ELF-1 (cell line): Measurements from ENCODE around the gene DUSP9.
"Not testable (repeated sequence)": the region's sequence is repeated elsewhere in the genome, so short reads cannot be mapped to it uniquely, and the experiment has no call there.

ENCODE experiments used
- DNase-seq: peaks from one replicate; pipeline ENCODE4 v3.0.0-alpha.2; 2016; ENCODE audit warnings: low read depth, low spot score

Gene DUSP9

DNA sequence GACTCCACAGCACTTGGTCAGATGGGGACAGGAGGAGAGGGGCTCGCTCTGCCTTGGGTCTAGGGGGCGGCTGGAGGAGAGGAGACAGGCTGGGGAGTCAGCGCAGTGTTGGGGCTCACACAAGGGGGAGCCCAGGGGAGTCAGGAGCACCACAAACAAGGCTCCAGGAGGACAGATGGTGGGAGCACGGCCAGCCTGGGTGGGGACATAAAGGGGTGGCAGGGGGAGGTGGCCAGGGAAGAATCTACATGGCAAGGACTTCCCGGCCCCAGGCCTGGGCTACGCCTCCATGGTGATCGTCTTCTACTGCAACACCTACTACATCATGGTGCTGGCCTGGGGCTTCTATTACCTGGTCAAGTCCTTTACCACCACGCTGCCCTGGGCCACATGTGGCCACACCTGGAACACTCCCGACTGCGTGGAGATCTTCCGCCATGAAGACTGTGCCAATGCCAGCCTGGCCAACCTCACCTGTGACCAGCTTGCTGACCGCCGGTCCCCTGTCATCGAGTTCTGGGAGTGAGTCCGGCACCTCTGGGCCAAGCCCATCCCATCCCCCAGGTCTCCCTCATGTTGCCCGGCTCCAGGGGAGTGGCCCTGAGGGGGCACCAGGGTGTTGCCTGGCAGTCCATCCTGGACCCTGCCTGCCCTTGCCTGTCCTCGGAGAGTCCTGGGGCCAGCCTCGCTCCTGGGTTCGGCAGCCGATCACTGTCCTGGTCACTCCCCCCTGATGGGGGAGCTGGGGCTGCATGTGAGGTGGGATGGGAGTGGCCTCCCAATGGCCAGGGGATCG is 44.2 kb downstream of the DUSP9 start:
- not testable (repeated sequence) for DNase-seq

DNA sequence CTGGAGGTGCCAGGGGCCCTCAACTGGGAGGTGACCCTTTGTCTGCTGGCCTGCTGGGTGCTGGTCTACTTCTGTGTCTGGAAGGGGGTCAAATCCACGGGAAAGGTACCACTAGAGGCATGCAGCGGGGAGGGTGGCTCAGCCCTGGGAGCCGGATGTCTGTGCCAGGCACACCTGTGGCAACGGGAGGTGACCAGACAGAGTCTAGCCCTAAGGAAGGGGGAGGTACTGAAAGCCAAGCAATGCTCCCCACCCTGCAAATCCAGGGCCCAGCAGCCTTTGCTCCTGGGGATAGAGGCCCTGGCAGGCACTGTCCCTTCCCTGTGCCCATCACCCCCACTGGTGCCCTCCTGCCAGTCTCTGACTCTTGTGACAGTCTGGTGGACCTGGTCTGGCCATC is 45.0 kb downstream of the DUSP9 start:
- no peak for DNase-seq

DNA sequence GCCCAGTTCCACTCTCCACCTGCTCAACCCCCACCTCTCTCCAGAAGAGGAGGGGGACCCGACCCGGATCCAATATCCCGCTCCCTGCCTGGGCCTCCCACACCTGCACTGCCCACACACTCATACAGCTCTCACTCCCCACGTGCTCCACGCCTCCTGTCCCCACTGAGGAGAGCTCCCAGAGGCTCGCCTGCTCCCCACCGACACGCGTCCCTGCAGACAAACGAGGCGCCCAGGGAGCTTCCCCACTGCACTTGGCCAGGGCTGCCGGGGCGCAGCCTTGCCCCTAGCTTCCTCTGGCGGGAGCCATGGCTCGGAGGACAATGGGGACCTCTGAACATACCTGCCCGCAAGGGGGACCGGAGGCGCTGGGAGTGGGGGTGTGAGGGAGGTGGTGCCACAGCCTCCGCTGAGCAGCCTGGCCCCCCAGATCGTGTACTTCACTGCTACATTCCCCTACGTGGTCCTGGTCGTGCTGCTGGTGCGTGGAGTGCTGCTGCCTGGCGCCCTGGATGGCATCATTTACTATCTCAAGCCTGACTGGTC is 45.7 kb downstream of the DUSP9 start:
- no peak for DNase-seq

DNA sequence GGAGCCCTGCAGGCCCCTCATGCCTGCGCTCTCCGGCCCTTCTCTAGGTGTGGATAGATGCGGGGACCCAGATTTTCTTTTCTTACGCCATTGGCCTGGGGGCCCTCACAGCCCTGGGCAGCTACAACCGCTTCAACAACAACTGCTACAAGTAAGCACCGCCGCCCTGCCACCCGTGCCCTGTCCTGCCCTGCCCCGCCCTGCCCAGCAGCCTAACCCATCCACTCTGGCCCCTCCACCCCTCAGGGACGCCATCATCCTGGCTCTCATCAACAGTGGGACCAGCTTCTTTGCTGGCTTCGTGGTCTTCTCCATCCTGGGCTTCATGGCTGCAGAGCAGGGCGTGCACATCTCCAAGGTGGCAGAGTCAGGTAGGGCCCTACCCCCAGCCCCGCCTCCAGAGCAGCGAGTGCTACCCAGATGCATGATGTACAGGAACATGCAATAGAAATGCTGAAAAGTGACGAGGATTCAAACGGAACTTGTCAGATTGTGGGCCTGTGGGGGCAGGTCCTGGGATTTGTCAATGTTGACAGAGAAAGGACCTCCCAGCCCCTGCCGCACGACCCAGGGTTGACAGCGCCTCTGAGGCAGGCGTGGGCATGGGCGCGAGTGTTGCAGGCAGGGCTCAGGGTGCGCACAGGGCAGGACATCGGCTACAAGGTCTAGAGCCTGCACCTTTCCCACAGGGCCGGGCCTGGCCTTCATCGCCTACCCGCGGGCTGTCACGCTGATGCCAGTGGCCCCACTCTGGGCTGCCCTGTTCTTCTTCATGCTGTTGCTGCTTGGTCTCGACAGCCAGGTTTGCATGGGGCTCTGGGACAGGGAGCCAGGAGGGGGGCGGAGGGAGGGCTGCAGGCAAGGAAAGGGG is 46.4 kb downstream of the DUSP9 start:
- DNase-seq: no peak

DNA sequence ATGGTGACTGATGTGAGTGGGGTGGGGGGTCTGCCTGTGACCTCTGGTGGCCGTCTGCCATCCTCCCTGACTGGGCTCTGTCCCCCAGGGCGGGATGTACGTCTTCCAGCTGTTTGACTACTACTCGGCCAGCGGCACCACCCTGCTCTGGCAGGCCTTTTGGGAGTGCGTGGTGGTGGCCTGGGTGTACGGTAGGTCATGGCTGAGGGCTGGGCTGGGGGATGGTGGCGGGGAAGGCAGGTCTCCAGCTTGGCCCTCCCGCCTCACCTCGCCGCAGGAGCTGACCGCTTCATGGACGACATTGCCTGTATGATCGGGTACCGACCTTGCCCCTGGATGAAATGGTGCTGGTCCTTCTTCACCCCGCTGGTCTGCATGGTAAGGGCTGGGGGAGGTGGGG is 47.3 kb downstream of the DUSP9 start:
- not testable (repeated sequence) for DNase-seq

DNA sequence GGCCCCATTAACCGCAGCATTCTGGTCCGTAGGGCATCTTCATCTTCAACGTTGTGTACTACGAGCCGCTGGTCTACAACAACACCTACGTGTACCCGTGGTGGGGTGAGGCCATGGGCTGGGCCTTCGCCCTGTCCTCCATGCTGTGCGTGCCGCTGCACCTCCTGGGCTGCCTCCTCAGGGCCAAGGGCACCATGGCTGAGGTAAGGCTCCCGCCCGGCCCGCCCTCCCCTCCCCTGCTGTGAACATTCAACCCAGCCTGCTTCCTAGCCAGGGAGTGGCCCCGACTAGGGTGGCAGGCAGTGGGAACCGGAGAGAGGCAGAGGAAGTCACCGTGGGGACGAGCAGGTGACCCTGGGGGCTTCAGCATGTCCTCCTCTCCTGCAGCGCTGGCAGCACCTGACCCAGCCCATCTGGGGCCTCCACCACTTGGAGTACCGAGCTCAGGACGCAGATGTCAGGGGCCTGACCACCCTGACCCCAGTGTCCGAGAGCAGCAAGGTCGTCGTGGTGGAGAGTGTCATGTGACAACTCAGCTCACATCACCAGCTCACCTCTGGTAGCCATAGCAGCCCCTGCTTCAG is 47.8 kb downstream of the DUSP9 start:
- DNase-seq: no peak

DNA sequence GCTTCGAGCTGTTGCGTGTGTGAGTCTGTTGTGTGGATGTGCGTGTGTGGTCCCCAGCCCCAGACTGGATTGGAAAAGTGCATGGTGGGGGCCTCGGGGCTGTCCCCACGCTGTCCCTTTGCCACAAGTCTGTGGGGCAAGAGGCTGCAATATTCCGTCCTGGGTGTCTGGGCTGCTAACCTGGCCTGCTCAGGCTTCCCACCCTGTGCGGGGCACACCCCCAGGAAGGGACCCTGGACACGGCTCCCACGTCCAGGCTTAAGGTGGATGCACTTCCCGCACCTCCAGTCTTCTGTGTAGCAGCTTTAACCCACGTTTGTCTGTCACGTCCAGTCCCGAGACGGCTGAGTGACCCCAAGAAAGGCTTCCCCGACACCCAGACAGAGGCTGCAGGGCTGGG is 49.1 kb downstream of the DUSP9 start:
- no peak for DNase-seq

DNA sequence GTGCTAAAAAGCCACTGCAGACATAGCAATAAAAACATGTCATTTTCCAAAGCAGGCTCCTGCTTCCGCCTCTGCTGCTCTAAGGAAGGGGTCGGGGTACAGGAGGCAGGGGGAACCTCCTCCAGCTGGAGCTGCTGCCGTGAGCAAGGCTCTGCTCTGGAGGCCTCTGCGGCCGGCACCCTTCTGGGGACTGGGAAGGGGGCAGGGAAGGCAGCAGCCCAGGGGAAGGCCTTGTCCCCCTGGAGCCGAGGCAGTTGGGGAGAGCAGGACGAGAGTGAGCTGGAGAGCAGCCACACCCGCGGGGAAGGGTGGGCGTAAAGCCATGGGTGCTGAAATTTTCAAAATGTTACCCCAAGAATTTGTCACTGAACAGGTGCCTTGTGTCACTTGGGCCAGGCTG is 49.5 kb downstream of the DUSP9 start:
- not testable (repeated sequence) for DNase-seq

DNA sequence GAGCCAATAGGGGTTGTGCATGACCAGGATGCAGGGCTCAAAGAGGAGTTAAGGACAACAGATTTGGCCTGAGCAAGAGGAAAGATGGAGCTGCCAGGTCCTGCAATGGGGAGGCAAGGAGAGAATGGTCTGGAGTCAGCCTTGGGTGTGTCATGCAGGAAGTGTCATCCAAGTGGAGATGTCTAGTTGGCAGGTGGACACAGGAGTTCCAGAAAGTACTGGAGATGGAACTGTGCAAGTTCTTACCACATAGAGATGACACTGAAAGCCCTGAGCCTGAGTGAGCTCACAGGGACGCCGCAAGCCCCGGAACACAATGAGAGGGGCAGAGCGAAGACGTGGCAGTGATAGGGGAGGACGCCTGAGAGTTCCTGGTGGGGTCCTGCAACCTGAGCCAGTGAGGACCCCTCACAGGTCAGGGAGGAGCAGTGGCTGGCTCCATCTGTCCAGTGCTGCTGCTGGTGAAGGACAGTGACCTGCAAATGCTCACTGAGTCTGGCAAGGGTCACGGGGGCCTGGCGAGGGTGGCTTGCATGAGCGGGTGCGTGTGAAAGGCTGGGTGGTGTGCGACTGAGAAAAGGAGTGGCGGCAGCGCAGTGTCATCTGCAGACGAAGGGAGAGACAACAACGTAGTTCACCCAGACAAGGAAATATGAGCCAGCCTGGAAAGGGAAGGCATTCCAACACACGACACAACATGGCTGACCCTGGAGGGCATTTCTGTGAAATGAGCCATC is 50.2 kb downstream of the DUSP9 start:
- not testable (repeated sequence) for DNase-seq

DNA sequence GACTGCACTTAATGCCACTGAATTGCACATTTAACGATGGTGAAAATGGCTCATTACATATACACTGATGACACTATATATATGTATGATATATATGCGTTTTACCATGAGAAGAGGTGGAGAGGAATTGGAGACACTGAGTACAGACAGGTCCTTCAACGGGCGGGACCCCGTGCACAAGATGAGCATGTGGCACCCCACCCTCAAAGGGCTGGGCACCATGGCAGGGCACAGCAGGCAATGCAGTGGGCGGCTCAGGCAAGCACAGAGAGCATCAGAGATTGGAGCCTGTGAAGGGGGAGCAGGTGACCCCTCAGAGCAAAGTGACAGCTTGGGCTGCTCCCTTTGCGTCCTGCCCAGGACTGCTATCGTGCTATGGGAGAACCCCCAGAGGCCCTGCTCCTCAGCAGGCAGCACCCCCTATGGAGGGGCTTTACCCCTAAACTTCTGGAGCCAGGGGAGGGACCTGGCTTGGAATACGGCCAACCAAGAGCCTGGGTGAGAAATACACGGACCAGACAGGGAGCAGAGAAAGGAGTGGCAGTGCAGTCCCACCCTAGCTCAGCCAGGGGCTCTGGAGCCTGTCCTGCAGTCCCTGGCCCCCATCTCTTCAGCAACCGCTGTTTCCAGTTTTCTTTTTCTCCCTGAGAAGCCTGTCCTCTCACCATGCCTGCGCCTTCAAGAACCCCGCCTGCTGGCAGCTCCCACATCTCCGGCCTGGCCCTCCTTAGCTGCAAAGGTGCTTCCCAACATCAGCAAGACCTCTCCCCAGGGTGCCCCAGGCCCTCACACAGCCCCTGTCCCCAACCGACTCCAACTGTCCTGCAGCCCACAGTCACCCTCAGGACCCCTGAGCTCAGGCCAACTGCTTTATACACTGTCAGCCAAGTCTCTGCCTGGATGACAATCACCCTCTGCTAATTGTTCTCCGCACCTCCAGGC is 51.2 kb downstream of the DUSP9 start:
- DNase-seq: no peak

DNA sequence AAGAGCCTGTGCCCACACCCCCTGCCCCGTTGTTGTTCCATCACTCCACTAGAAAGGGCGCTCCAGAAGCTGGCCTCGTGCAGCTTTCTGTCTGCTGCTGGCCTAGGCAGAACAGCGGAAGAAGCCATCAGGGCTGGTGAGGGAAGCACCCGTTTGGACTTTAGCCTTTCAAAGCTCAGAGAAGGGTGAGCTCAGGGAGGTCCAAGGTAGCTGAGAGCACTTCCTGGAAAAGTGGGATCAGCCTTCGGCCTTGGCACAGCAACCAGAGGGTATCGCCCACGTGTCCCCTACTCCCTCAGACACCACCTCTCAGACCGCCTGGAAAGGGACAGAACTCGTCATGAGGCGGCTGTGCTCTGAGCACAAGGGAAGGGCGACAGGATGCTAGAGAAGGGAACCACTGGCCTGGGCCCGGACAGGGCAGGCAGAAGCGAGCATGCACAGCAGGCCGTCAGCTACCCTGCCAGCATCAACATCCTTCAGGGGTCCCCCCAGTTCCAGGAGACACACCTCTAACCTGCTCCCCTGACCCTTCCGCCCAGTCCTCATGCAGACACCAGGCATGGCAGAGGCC is 52.3 kb downstream of the DUSP9 start:
- not testable (repeated sequence) for DNase-seq

DNA sequence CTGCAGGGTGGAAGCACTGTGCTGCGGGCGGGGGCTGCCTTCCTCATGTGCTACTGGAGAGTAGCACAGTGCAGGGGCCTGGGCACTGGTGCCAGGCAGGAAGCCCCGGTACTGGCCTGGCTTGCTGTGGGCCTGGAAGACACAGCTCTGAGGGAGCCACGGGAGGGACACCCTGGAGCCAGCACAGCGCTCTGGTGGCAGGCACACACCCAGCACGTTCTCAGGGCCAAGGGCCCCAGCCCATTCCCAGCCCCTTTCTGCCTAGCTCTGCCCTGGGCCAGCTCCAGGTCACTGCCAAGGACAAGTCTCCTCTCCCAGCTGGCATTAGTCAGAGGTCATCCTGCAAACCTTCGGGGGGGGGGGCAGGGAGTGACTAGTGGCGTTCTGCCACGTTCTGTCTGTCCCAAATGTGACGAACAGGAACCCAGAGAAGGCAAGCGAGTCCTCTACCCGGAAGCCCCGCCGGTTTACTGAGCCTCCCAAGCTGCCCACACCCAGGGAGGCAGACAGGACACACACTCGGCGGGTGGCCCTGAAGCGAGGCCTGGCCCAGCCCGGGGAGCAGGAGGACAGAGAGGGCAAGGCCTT is 52.9 kb downstream of the DUSP9 start:
- not testable (repeated sequence) for DNase-seq

DNA sequence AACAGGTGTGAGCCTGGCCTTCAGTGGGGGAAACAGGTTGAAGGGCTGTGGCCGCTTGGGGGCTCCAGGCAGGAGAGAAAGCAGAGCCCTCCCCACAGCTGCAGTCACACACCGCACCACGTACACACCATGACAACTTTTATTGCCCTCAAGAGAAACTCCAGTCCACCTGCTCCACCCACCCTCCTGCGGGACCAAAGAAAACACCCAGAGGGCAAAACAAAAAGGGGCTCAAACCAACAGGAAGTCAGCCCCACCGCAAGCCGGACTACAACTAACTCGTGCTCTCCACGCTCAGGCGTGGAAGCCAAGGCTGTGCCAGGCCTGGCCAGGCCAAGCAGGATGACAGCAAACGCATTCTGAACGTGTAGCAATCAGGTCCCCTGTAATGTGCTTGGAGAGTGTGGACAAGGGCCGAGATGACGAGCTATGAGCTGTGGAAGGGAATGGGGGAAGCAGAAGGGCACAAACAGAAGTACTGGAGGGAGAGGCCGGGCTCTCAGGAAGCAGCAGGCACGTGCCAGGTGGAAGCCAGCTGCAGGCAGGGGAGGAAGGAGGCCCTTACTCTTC is 53.5 kb downstream of the DUSP9 start:
- peak; percentile 47 for DNase-seq
